GM23338 (cell line): ENCODE results near the gene CD28. TPM values are rescaled to one million over a fixed set of nuclear protein-coding genes. Genes with fewer than 3 reads are reported as not detected.

Source experiments
- ATAC-seq: fragments of 200-7000 bp; cut with Tn5 transposase; 3 replicates; pipeline ENCODE4 v1.9.1; 2020
- DNase-seq: peaks from one replicate; pipeline ENCODE4 v3.0.0-alpha.2; 2015; ENCODE audit warnings: low spot score
- H2AFZ ChIP-seq: fragments of 200-600 bp; sonication (generic); 2 replicates; pipeline ENCODE4 v1.8.0; 2016; ENCODE audit warnings: antibody characterized with exemption, mild to moderate bottlenecking, moderate library complexity
- H3F3A ChIP-seq: fragments of 200-600 bp; sonication (generic); replicated peaks from 2 replicates; pipeline ENCODE4 v1.8.0; 2017; ENCODE audit warnings: antibody characterized with exemption, mixed run types, low read depth
- H3K27ac ChIP-seq: fragments of 200-600 bp; sonication (generic); 2 replicates; pipeline ENCODE4 v1.6.1; 2016; ENCODE audit warnings: low read depth
- H3K27me3 ChIP-seq: fragments of 200-600 bp; sonication (generic); 2 replicates; pipeline ENCODE4 v1.8.0; 2016; ENCODE audit warnings: mild to moderate bottlenecking, mixed run types, moderate library complexity; ENCODE audit not compliant: insufficient read depth
- H3K36me3 ChIP-seq: fragments of 200-600 bp; sonication (generic); 2 replicates; pipeline ENCODE4 v1.8.0; 2016; ENCODE audit warnings: mild to moderate bottlenecking; ENCODE audit not compliant: insufficient read depth
- H3K4me1 ChIP-seq: fragments of 200-600 bp; sonication (generic); 2 replicates; pipeline ENCODE4 v1.8.0; 2016; ENCODE audit warnings: mild to moderate bottlenecking, moderate library complexity; ENCODE audit not compliant: insufficient read depth
- H3K4me2 ChIP-seq: fragments of 200-600 bp; sonication (generic); 2 replicates; pipeline ENCODE4 v1.7.1; 2017; ENCODE audit warnings: mixed run types
- H3K4me3 ChIP-seq: fragments of 200-600 bp; sonication (generic); 2 replicates; pipeline ENCODE4 v1.6.1; 2016; ENCODE audit warnings: mixed run types
- H3K79me2 ChIP-seq: fragments of 200-600 bp; sonication (generic); replicated peaks from 2 replicates; pipeline ENCODE4 v1.8.0; 2017; ENCODE audit warnings: mild to moderate bottlenecking; ENCODE audit not compliant: insufficient read depth
- H3K9me2 ChIP-seq: fragments of 200-600 bp; sonication (generic); 2 replicates; pipeline ENCODE4 v1.8.0; 2017; ENCODE audit not compliant: insufficient read depth
- H4K20me1 ChIP-seq: fragments of 200-600 bp; sonication (generic); replicated peaks from 2 replicates; pipeline ENCODE4 v1.8.0; 2017; ENCODE audit warnings: mild to moderate bottlenecking; ENCODE audit not compliant: insufficient read depth
- H3K27ac Mint-ChIP-seq: 2 replicates; pipeline ENCODE4 v1.8.0; 2020; ENCODE audit warnings: inconsistent platforms, mild to moderate bottlenecking, moderate library complexity, mixed read lengths
- H3K27me3 Mint-ChIP-seq: 3 replicates; pipeline ENCODE4 v1.8.0; 2022; ENCODE audit warnings: low read depth, mild to moderate bottlenecking, moderate library complexity, mixed read lengths, inconsistent platforms; ENCODE audit not compliant: insufficient read depth, poor library complexity
- H3K36me3 Mint-ChIP-seq: 3 replicates; pipeline ENCODE4 v1.8.0; 2021; ENCODE audit warnings: low read depth, mild to moderate bottlenecking, inconsistent platforms, moderate library complexity, mixed read lengths
- H3K4me1 Mint-ChIP-seq: 3 replicates; pipeline ENCODE4 v1.8.0; 2020; ENCODE audit warnings: mild to moderate bottlenecking, inconsistent platforms, mixed read lengths
- H3K4me3 Mint-ChIP-seq: 3 replicates; pipeline ENCODE4 v1.8.0; 2021; ENCODE audit warnings: moderate library complexity, mild to moderate bottlenecking, inconsistent platforms, mixed read lengths
- H3K9me3 Mint-ChIP-seq: 3 replicates; pipeline ENCODE4 v1.8.0; 2020; ENCODE audit warnings: moderate library complexity, mild to moderate bottlenecking, inconsistent platforms, mixed read lengths
- ETS1 ChIP-seq: IDR thresholded peaks from 2 replicates; pipeline ENCODE4 v1.6.1; 2016; ENCODE audit warnings: antibody characterized with exemption
- EZH2 ChIP-seq: fragments of 200-600 bp; sonication (generic); IDR thresholded peaks from one replicate; pipeline ENCODE4 v1.8.0; 2017; ENCODE audit warnings: antibody characterized with exemption, mild to moderate bottlenecking, low read depth; ENCODE audit not compliant: unreplicated experiment
- JUNB ChIP-seq: IDR thresholded peaks from one replicate; pipeline ENCODE4 v1.6.1; 2016; ENCODE audit warnings: antibody characterized with exemption; ENCODE audit not compliant: unreplicated experiment
- NANOG ChIP-seq: IDR thresholded peaks from 2 replicates; pipeline ENCODE4 v1.6.1; 2016; ENCODE audit warnings: antibody characterized with exemption, borderline replicate concordance
- POLR2AphosphoS5 ChIP-seq: IDR thresholded peaks from 2 replicates; pipeline ENCODE4 v1.6.1; 2016; ENCODE audit warnings: antibody characterized with exemption, low read depth
- STAT1 ChIP-seq: IDR thresholded peaks from one replicate; pipeline ENCODE4 v1.6.1; 2016; ENCODE audit warnings: antibody characterized with exemption; ENCODE audit not compliant: unreplicated experiment
- ZNF114 ChIP-seq: fragments of 250-450 bp; sonication (Bioruptor Pico); IDR thresholded peaks from 2 replicates; pipeline ENCODE4 v1.5.0; 2020; ENCODE audit warnings: mild to moderate bottlenecking, moderate library complexity
- ZNF331 ChIP-seq: fragments of 250-450 bp; sonication (Bioruptor Pico); IDR thresholded peaks from 2 replicates; pipeline ENCODE4 v1.5.0; 2020; ENCODE audit warnings: low read depth, mild to moderate bottlenecking, moderate library complexity
- ZNF462 ChIP-seq: fragments of 250-450 bp; sonication (Bioruptor Pico); IDR thresholded peaks from 2 replicates; pipeline ENCODE4 v1.5.0; 2020; ENCODE audit warnings: mild to moderate bottlenecking, moderate library complexity
- polyA plus RNA-seq: library from polyadenylated mRNA; unstranded; fragments of >200 nt; fragmentation: Nextera tagmentation; extraction: Ambion mirVana; gene quantifications from 2 replicates; pipeline ENCODE4 v1.2.1, GENCODE V29; 2016
- total RNA-seq: library from RNA; depleted of rRNA; stranded (reverse); fragments of >200 nt; shearing (Covaris generic); gene quantifications from 2 replicates; pipeline ENCODE4 v1.2.3, GENCODE V29; 2014
- TF ChIP-seq, protein P1 (sequence below): IDR thresholded peaks from one replicate; pipeline ENCODE4 v1.6.1; 2018; ENCODE audit warnings: antibody characterized with exemption; ENCODE audit not compliant: unreplicated experiment

CD28 gene
- total and polyA plus RNA-seq, 2 experiments from 2014 or later, result not detected

- Mint-ChIP-seq H3K27ac (no peak overlapping the region), H3K36me3 (no peaks in the 10 kb centered on the region), H3K9me3 (no peaks in the 10 kb centered on the region; the same call in 2 of the 3 replicates), H3K4me1 (no peaks in the 10 kb centered on the region), H3K27me3 (no peaks in the 10 kb centered on the region), H3K4me3 (no peak overlapping the region)
- Histone ChIP-seq H3K79me2 (no peaks in the 10 kb centered on the region), H3F3A (no peaks in the 10 kb centered on the region), H3K27me3 (no peaks in the 10 kb centered on the region), H3K9me2 (0 out of 2 replicates have a peak, but pooled peaks cover 4% of the 10 kb centered on the region), H3K4me2 (no peak overlapping the region), H3K4me1 (peaks cover 1% of the 10 kb centered on the region; the same call in 1 of the 2 replicates), H4K20me1 (no peaks in the 10 kb centered on the region), H2AFZ (no peak overlapping the region), H3K4me3 (no peak overlapping the region), H3K36me3 (no peaks in the 10 kb centered on the region), H3K27ac (no peak overlapping the region)
- ATAC-seq (no peak), DNase-seq (no peak)
- TF ChIP-seq STAT1 (no peak), ETS1 (no peak), ZNF331 (CRISPR knock-in tag) (no peak), EZH2 (no peak), ZNF114 (CRISPR knock-in tag) (no peak)
- TF ChIP-seq, protein P1, sequence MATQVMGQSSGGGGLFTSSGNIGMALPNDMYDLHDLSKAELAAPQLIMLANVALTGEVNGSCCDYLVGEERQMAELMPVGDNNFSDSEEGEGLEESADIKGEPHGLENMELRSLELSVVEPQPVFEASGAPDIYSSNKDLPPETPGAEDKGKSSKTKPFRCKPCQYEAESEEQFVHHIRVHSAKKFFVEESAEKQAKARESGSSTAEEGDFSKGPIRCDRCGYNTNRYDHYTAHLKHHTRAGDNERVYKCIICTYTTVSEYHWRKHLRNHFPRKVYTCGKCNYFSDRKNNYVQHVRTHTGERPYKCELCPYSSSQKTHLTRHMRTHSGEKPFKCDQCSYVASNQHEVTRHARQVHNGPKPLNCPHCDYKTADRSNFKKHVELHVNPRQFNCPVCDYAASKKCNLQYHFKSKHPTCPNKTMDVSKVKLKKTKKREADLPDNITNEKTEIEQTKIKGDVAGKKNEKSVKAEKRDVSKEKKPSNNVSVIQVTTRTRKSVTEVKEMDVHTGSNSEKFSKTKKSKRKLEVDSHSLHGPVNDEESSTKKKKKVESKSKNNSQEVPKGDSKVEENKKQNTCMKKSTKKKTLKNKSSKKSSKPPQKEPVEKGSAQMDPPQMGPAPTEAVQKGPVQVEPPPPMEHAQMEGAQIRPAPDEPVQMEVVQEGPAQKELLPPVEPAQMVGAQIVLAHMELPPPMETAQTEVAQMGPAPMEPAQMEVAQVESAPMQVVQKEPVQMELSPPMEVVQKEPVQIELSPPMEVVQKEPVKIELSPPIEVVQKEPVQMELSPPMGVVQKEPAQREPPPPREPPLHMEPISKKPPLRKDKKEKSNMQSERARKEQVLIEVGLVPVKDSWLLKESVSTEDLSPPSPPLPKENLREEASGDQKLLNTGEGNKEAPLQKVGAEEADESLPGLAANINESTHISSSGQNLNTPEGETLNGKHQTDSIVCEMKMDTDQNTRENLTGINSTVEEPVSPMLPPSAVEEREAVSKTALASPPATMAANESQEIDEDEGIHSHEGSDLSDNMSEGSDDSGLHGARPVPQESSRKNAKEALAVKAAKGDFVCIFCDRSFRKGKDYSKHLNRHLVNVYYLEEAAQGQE, result no peak
Measured at GRCh38 chr2:203694191-203694590, 12.2 kb upstream of the CD28 start.

DNA sequence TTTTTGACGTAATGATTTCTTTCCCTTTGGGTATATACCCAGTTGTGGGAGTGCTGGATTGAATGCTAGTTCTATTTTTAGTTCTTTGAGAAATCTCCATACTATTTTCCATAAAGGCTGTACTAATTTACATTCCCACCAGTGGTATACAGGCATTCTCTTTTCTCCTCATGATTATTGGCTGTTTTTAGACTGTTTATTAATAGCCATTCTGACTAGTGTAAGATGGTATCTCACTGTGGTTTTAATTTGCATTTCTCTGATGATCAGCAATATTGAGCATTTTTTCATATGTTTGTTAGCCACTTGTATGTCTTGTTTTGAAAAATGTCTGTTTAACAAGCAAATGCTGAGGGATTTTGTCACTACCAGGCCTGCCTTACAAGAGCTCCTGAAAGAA is 9.2 kb upstream of the CD28 start:
- Histone ChIP-seq H3K79me2 (no peaks in the 10 kb centered on the region), H3F3A (no peaks in the 10 kb centered on the region), H3K4me3 (no peak overlapping the region), H3K27ac (no peak overlapping the region), H3K36me3 (no peaks in the 10 kb centered on the region), H4K20me1 (no peaks in the 10 kb centered on the region), H3K9me2 (no peaks in the 10 kb centered on the region), H3K27me3 (no peaks in the 10 kb centered on the region), H2AFZ (no peak overlapping the region), H3K4me1 (no peaks in the 10 kb centered on the region), H3K4me2 (no peak overlapping the region)
- Mint-ChIP-seq H3K27me3 (no peaks in the 10 kb centered on the region), H3K36me3 (no peaks in the 10 kb centered on the region), H3K27ac (no peak overlapping the region), H3K4me1 (no peaks in the 10 kb centered on the region), H3K9me3 (no peaks in the 10 kb centered on the region; the same call in 2 of the 3 replicates), H3K4me3 (no peak overlapping the region)
- no peak for ATAC-seq
- DNase-seq, result no peak
- TF ChIP-seq JUNB (no peak), ETS1 (no peak), NANOG (no peak), ZNF331 (CRISPR knock-in tag) (no peak), POLR2AphosphoS5 (no peak), ZNF462 (CRISPR knock-in tag) (no peak), ZNF114 (CRISPR knock-in tag) (no peak)
